OCI-LY7 (cell line): ENCODE measurements around the gene PAM16. TPM values are rescaled to one million over a fixed set of nuclear protein-coding genes. Genes with fewer than 3 reads are reported as not detected.

Experiments
- BruUV-seq: library from RNA; stranded (reverse); fragments of 400-500 nt; replicated peaks from 2 replicates; lab custom pipeline; 2021; lab: Mats Ljungman, UMichigan
- CTCF ChIA-PET: fragments of 300-600 bp; sonication (Branson Sonifier 250); formaldehyde crosslinking; loops from one replicate; lab custom pipeline; 2022; ENCODE audit warnings: antibody characterized with exemption; ENCODE audit not compliant: unreplicated experiment; lab: Charles Lee
- POLR2A ChIA-PET: fragments of 300-600 bp; sonication (Branson Sonifier 250); formaldehyde crosslinking; loops from one replicate; lab custom pipeline; 2022; ENCODE audit warnings: antibody characterized with exemption; lab: Charles Lee
- DNase-seq: peaks from one replicate; pipeline ENCODE4 v3.0.0-alpha.2; 2015; ENCODE audit warnings: low spot score
- H2AFZ ChIP-seq: fragments of 200-600 bp; sonication (generic), shearing (Covaris generic); 2 replicates; pipeline ENCODE4 v1.6.1; 2014; ENCODE audit warnings: mild to moderate bottlenecking, antibody characterized with exemption, low read length, moderate library complexity
- H3K27ac ChIP-seq: fragments of 200-600 bp; sonication (generic); 2 replicates; pipeline ENCODE4 v1.5.1; 2014; ENCODE audit warnings: mixed run types, low read depth, mild to moderate bottlenecking, moderate library complexity, low read length, inconsistent platforms; ENCODE audit not compliant: poor library complexity, severe bottlenecking
- H3K36me3 ChIP-seq: fragments of 200-600 bp; sonication (generic); 2 replicates; pipeline ENCODE4 v1.6.1; 2014; ENCODE audit warnings: mild to moderate bottlenecking, antibody characterized with exemption, low read length, moderate library complexity, mixed read lengths; ENCODE audit not compliant: insufficient read depth
- H3K4me1 ChIP-seq: fragments of 200-600 bp; sonication (generic); 2 replicates; pipeline ENCODE4 v1.5.1; 2014; ENCODE audit warnings: mild to moderate bottlenecking, low read length; ENCODE audit not compliant: insufficient read depth, poor library complexity, severe bottlenecking
- H3K4me2 ChIP-seq: fragments of 200-600 bp; sonication (generic); 2 replicates; pipeline ENCODE4 v1.6.1; 2014; ENCODE audit warnings: mild to moderate bottlenecking, low read length
- H3K4me3 ChIP-seq: fragments of 200-600 bp; sonication (generic); 2 replicates; pipeline ENCODE4 v1.5.1; 2014; ENCODE audit warnings: mild to moderate bottlenecking, low read depth, low read length; ENCODE audit not compliant: poor library complexity, severe bottlenecking
- H3K79me2 ChIP-seq: fragments of 200-600 bp; sonication (generic); 2 replicates; pipeline ENCODE4 v1.6.1; 2016; ENCODE audit warnings: low read depth, mild to moderate bottlenecking, low read length, moderate library complexity, mixed read lengths; ENCODE audit not compliant: insufficient read depth
- H3K9me2 ChIP-seq: fragments of 200-600 bp; sonication (generic); 2 replicates; pipeline ENCODE4 v1.6.1; 2016; ENCODE audit warnings: mild to moderate bottlenecking, low read length, mixed read lengths; ENCODE audit not compliant: insufficient read depth
- H3K9me3 ChIP-seq: fragments of 200-600 bp; sonication (generic); 2 replicates; pipeline ENCODE4 v1.6.1; 2014; ENCODE audit warnings: mild to moderate bottlenecking, mixed run types, low read length, mixed read lengths
- H4K20me1 ChIP-seq: fragments of 200-600 bp; sonication (generic); 2 replicates; pipeline ENCODE4 v1.6.1; 2014; ENCODE audit warnings: mild to moderate bottlenecking, antibody characterized with exemption, low read length, moderate library complexity, mixed read lengths; ENCODE audit not compliant: insufficient read depth
- EZH2phosphoT487 ChIP-seq: fragments of 200-600 bp; sonication (generic); IDR thresholded peaks from 2 replicates; pipeline ENCODE4 v1.6.1; 2018; ENCODE audit warnings: low read depth, borderline replicate concordance, mild to moderate bottlenecking, mixed run types, antibody characterized with exemption, low read length, moderate library complexity, mixed read lengths
- intact Hi-C: fragments of 100-400 bp; cut with micrococcal nuclease; formaldehyde crosslinking; loops from one replicate; pipeline ENCODE4 v1.10.0; 2022; ENCODE audit not compliant: unreplicated experiment
- total RNA-seq, 2 experiments: library from RNA; depleted of rRNA in 1 of 2; stranded (reverse); fragments of >200 nt in 1 of 2; shearing (Covaris generic) in 1 of 2; gene quantifications; 2 replicates each; pipeline ENCODE4 v1.2.3, GENCODE V29; 2014 to 2022
- TF ChIP-seq, protein P1 (sequence below): fragments of 200-600 bp; sonication (generic); conservative IDR thresholded peaks from 2 replicates; pipeline ENCODE4 v1.5.1; 2014; ENCODE audit warnings: mild to moderate bottlenecking, antibody characterized with exemption, low read length, moderate library complexity, mixed read lengths

The PAM16 gene
- total RNA-seq, 2 experiments from 2014 or later = 80.6 to 82.4 TPM

DNA sequence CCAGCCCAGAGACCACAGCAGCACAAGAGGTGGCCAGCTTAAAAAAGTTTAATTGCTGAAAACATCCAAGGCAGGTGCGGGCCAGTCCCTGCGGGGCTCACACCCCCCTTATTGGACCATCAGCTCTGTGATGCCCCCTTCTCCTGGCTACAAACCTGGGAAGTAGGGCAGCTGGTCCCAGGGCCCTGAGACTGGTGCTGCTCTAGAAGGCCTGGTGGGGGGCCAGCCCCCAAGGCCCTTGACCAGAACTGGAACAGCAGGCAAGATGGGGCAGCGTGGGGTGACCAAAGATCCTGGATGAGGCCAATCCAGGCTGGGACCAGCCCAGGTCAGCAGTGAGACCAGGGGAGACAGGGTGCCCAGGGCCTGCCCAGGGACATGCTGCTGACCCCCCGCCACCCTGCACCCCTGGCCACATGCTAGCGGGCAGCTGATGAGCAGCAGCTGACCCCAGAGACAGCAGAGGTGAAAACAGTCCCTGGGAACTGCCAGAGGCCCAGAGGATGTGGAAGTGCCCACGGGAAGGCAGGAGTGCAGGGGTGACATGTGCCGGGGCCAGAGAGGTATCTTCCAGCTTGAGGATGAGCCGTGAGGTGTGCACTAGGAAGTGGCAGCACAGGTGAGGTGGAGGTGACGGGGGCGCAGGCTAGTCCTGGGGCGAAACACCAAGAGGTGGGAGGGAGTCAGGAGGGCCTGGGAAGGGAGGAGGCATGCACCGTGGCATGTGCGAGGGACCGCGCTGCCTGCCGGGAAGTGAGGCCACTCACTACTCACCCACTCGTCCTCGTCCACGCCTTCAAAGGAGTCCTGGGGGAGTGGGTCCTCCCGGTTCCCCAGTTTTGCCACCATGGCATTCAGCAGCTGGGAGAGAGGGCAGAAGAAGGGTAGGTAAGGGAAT is 3.6 kb upstream of the PAM16 start:
- intact Hi-C loops = no loop called here
- POLR2A ChIA-PET = no interaction called here
- Histone ChIP-seq H3K9me2 (no peaks in the 10 kb centered on the region), H3K4me1 (peaks cover 12% of the 10 kb centered on the region), H4K20me1 (no peaks in the 10 kb centered on the region), H2AFZ (no peak overlapping the region), H3K4me3 (no peak overlapping the region), H3K4me2 (no peak overlapping the region), H3K27ac (no peak overlapping the region), H3K36me3 (peaks cover 31% of the 10 kb centered on the region; the same call in 1 of the 2 replicates), H3K9me3 (no peaks in the 10 kb centered on the region), H3K79me2 (peaks cover 12% of the 10 kb centered on the region)
- no peak for DNase-seq
- TF ChIP-seq, protein P1, sequence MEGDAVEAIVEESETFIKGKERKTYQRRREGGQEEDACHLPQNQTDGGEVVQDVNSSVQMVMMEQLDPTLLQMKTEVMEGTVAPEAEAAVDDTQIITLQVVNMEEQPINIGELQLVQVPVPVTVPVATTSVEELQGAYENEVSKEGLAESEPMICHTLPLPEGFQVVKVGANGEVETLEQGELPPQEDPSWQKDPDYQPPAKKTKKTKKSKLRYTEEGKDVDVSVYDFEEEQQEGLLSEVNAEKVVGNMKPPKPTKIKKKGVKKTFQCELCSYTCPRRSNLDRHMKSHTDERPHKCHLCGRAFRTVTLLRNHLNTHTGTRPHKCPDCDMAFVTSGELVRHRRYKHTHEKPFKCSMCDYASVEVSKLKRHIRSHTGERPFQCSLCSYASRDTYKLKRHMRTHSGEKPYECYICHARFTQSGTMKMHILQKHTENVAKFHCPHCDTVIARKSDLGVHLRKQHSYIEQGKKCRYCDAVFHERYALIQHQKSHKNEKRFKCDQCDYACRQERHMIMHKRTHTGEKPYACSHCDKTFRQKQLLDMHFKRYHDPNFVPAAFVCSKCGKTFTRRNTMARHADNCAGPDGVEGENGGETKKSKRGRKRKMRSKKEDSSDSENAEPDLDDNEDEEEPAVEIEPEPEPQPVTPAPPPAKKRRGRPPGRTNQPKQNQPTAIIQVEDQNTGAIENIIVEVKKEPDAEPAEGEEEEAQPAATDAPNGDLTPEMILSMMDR = no peak
- no peak for TF ChIP-seq EZH2phosphoT487
- no TSS peak for BruUV-seq
- CTCF ChIA-PET = no interaction called here

DNA sequence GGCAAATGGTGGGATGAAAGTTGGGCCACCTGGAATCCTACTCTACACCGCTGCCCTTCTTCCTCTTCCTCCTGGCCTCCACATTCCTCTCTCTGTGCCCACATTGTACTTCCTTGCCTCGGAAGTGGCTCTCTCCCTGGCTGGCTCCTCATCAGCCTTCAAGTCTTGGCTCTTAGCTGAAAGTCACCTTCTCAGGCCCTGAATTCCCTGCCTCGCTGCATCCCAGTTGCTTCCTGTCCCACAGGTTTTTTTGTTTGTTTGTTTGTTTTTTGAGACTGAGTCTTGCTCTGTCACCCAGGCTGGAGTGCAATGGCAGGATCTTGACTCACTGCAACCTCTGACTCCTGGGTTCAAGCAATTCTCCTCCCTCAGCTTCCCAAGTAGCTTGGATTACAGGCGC is 2.6 kb upstream of the PAM16 start:
- Histone ChIP-seq H3K4me3 (no peak overlapping the region), H3K27ac (no peak overlapping the region), H3K36me3 (peaks cover 29% of the 10 kb centered on the region; the same call in 1 of the 2 replicates), H3K9me2 (no peaks in the 10 kb centered on the region), H3K4me1 (peaks cover 18% of the 10 kb centered on the region), H3K79me2 (peaks cover 20% of the 10 kb centered on the region), H3K4me2 (no peak overlapping the region), H4K20me1 (no peaks in the 10 kb centered on the region), H2AFZ (no peak overlapping the region), H3K9me3 (no peaks in the 10 kb centered on the region)
- CTCF ChIA-PET = interaction anchor here (0.6 kb wide), 1 partner anchor 343 kb away, joined by 3 read pairs; no protein-coding TSS in a partner anchor
- TF ChIP-seq, protein P1 = no peak
- no peak for TF ChIP-seq EZH2phosphoT487
- no TSS peak for BruUV-seq
- intact Hi-C loops = no loop called here
- DNase-seq = no peak
- POLR2A ChIA-PET = no interaction called here

DNA sequence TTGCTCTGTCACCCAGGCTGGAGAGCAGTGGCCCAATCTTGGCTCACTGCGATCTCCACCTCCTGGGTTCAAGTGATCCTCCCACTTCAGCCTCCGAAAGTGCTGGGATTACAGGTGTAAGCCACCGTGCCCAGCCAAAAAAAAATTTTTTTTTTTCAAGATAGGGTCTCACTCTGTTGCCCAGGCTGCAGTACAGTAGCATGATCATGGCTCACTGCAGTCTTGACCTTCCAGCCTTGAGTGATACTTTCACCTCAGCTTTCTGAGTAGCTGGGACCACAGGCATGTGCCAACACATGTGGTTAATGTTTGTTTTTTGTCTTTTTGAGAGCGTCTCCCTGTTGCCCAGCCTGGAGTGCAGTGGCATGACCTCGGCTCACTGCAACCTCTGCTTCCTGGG is 1.7 kb upstream of the PAM16 start:
- DNase-seq = no peak
- H3K4me1 ChIP-seq = peaks cover 18% of the 10 kb centered on the region
- no peaks in the 10 kb centered on the region for H3K9me2 ChIP-seq
- H3K4me2 ChIP-seq = no peak overlapping the region
- TF ChIP-seq, protein P1 = no peak
- TF ChIP-seq EZH2phosphoT487 = no peak
- intact Hi-C loops = no loop called here
- no peak overlapping the region for H3K4me3 ChIP-seq
- H4K20me1 ChIP-seq = peaks cover 2% of the 10 kb centered on the region
- BruUV-seq = no TSS peak
- H3K9me3 ChIP-seq = no peaks in the 10 kb centered on the region
- peaks cover 30% of the 10 kb centered on the region; the same call in 1 of the 2 replicates for H3K36me3 ChIP-seq
- H2AFZ ChIP-seq = no peak overlapping the region
- ChIA-PET CTCF (no interaction called here), POLR2A (interaction anchor here (0.7 kb wide), 1 partner anchor 18 kb away, joined by 3 read pairs; no protein-coding TSS in a partner anchor)
- H3K79me2 ChIP-seq = peaks cover 27% of the 10 kb centered on the region
- H3K27ac ChIP-seq = no peak overlapping the region
